MG63 (cell line): ENCODE measurements around the gene PALB2. TPM values are rescaled to one million over a fixed set of nuclear protein-coding genes. Genes with fewer than 3 reads are reported as not detected.

Experiments used
- DNase-seq: peaks from one replicate; pipeline ENCODE4 v3.0.0-alpha.2; 2020
- H3K27me3 ChIP-seq: fragments of 250-450 bp; sonication (Bioruptor Pico); 2 replicates; pipeline ENCODE4 v1.5.1; 2020; ENCODE audit warnings: mild to moderate bottlenecking, moderate library complexity
- H3K36me3 ChIP-seq: fragments of 250-450 bp; sonication (Bioruptor Pico); 2 replicates; pipeline ENCODE4 v1.5.1; 2020; ENCODE audit warnings: mild to moderate bottlenecking, moderate library complexity
- H3K4me3 ChIP-seq: fragments of 250-450 bp; sonication (Bioruptor Pico); 2 replicates; pipeline ENCODE4 v1.5.1; 2020; ENCODE audit warnings: mild to moderate bottlenecking, moderate library complexity
- H3K9me3 ChIP-seq: fragments of 250-450 bp; sonication (Bioruptor Pico); 2 replicates; pipeline ENCODE4 v1.5.1; 2020; ENCODE audit warnings: mild to moderate bottlenecking, moderate library complexity
- total RNA-seq: library from RNA; depleted of rRNA; stranded (reverse); fragments of >200 nt; shearing (Covaris generic); gene quantifications from 2 replicates; pipeline ENCODE4 v1.2.3, GENCODE V29; 2014; ENCODE audit warnings: low replicate concordance; rRNA removed

The PALB2 gene
- total RNA-seq, 1 experiment from 2014 or later = 15.4 TPM

GRCh38 chr16:23571895-23572294, 69.2 kb downstream of the PALB2 start:
- no peak for DNase-seq
- Histone ChIP-seq H3K36me3 (peaks cover 72% of the 10 kb centered on the region), H3K27me3 (no peaks in the 10 kb centered on the region), H3K9me3 (no peaks in the 10 kb centered on the region), H3K4me3 (no peak overlapping the region)

DNA sequence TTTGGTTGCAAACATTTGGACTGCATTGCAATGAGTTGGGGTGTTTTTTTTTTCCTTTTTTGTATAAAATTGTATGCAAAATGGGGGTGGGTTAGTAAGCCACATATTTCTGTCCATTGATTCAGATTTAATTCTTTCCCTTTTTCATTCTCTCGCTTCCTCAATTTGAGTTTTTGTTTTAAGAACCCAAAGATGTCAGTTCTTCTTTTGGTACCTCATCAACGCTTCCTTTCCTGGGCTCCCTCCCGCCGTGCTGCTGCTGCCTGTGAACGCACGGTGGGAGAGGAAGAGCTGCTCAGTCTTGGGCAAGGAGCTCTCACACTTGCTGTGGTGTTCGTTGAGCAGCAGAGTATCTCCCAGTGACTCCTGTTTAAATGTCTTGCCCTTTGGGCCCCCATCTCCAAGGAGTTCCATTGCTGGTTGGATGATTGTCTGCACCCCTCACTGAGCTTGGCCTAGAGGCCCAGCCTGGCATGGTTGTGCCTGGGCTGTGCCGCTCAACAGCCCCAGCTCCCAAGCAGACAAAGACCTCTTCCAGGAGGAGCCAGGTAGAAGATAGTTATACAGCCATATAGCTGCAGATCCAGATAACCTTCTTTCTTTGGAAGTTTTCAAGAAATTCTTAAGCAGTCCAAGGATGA, 70.0 kb downstream of the PALB2 start:
- Histone ChIP-seq H3K9me3 (no peaks in the 10 kb centered on the region), H3K36me3 (peaks cover 80% of the 10 kb centered on the region), H3K27me3 (no peaks in the 10 kb centered on the region), H3K4me3 (no peak overlapping the region)
- DNase-seq = no peak

DNA sequence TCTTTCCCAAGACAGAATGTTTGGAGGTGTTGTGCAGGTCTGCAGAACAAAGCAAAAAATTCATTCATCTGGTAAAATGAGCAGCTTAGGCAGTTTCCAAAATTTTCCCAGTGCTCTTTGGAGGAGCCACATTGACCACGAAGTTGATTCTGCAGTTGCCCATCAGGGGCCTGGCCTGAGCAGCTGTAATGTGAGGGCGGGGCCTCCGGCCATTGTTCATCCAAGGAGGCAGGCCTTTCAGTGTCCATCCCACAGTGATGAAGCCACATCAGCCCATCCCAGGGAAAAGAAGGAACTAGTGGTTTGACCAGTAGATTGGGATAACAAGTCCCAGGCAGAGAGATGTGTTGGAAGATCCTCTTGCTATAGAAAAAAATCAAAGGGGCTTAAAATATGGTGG, 73.5 kb downstream of the PALB2 start:
- Histone ChIP-seq H3K36me3 (peaks cover 91% of the 10 kb centered on the region), H3K4me3 (no peak overlapping the region), H3K27me3 (no peaks in the 10 kb centered on the region), H3K9me3 (no peaks in the 10 kb centered on the region)
- peak; percentile 11 for DNase-seq

DNA sequence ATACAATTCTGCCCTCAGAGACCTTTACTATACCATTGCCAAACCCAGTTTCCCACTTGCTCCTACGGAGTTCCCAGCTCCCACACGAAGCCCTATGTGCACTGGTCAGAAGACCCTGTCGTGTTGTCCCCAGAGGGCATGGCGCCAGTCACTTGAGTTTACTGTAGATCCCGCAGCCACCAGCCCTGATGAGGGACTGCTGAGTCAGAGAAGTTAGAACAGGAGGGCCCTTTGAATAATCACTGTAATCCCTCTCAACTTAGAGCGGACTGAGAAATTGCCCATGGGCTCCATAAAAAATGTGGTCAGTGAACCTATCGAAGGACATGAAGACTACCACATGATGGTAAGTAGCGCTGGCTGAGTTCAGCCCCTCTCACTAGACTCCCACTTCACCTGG, 74.4 kb downstream of the PALB2 start:
- H3K36me3 ChIP-seq = peaks cover 91% of the 10 kb centered on the region
- DNase-seq = no peak

DNA sequence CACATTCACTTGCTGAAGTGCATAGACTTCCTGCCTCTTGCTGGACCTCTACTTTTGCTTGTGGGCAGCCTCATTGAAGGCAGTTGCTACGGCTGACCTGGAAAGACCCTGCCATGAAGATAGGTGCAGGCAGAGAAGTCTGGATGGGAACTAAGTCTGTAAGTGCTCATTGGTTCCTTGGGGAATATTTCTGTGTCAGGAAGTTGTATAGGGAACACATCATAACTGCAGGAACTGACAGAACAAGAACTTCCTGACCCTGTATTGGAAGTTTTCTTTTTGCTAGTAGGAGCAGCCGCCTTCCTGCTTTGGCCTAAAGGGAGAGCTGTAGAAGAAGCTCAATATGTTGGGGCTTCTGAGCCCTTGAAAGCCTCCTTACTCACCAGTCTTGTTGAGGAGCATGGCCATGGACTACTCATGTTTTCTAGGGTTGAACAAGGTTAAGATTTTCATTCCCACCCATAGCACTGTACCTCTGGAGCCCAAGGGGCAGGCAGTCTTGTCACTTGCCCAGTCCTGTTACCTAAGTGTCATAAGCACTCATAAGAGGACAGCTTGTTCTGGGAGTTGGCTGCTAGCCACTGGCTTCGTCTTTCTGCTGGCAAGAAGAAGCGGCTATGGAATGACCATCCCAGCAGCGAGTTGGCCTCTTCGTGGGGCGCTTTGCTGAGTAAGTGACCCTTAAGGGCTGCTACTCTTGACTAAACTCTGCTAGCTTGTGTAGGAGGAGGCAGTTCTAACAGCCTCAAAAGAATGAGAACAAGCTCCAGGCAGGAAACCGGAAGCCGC, 76.3 kb downstream of the PALB2 start:
- DNase-seq = no peak
- Histone ChIP-seq H3K9me3 (no peaks in the 10 kb centered on the region), H3K36me3 (peaks cover 96% of the 10 kb centered on the region), H3K27me3 (no peaks in the 10 kb centered on the region), H3K4me3 (no peak overlapping the region)

More for the DNA sequence above, 74.4 kb downstream of the PALB2 start:
- no peak overlapping the region for H3K4me3 ChIP-seq
- H3K9me3 ChIP-seq = no peaks in the 10 kb centered on the region
- no peaks in the 10 kb centered on the region for H3K27me3 ChIP-seq

DNA sequence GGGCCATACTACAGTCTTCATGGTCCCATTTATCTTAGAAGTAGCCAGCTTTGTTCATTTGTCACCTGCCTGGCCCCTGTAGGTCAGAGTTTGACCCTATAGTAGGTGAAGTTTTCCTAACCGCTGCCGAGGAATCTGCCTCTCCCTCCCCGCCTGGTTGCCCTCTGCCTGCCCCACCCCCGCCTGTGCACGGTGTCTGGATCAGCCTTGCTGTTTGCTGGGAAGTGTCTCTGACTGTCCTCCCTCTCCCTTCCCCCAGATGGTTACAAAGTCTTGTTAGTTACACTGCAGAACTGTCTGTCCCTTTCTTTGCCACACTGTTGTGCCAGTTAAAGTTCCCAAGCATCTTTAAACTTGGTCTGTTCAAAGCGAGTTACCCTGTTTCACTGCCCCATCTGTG, 77.9 kb downstream of the PALB2 start:
- peaks cover 92% of the 10 kb centered on the region for H3K36me3 ChIP-seq
- H3K4me3 ChIP-seq = no peak overlapping the region
- no peak for DNase-seq
- H3K27me3 ChIP-seq = no peaks in the 10 kb centered on the region
- H3K9me3 ChIP-seq = no peaks in the 10 kb centered on the region

- Histone ChIP-seq H3K36me3 (peaks cover 89% of the 10 kb centered on the region), H3K9me3 (no peaks in the 10 kb centered on the region), H3K27me3 (no peaks in the 10 kb centered on the region), H3K4me3 (no peak overlapping the region)
- DNase-seq = no peak
Observed at GRCh38 chr16:23562505-23562904, 78.6 kb downstream of the PALB2 start.

DNA sequence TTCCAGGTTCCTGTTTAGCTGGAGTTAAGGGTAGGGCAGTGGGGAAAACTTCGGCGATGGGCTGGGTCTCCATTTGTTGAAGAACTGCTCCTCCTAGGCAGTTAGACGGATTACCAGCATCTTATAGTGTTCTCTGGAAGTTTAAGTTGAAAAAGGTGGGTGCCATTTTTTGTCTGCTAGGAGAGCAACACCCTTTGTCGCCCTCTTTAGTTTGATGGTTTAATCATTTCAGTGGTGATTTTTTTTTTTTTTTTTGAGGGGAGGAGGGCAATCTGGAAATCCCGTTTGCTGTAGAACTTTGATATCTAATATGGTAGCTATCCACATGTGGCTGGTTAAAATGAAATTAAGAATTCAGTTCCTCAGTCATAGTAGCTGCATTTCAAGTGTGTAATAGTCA, 79.5 kb downstream of the PALB2 start:
- Histone ChIP-seq H3K9me3 (no peaks in the 10 kb centered on the region), H3K36me3 (peaks cover 85% of the 10 kb centered on the region), H3K4me3 (no peak overlapping the region), H3K27me3 (no peaks in the 10 kb centered on the region)
- DNase-seq = no peak

DNA sequence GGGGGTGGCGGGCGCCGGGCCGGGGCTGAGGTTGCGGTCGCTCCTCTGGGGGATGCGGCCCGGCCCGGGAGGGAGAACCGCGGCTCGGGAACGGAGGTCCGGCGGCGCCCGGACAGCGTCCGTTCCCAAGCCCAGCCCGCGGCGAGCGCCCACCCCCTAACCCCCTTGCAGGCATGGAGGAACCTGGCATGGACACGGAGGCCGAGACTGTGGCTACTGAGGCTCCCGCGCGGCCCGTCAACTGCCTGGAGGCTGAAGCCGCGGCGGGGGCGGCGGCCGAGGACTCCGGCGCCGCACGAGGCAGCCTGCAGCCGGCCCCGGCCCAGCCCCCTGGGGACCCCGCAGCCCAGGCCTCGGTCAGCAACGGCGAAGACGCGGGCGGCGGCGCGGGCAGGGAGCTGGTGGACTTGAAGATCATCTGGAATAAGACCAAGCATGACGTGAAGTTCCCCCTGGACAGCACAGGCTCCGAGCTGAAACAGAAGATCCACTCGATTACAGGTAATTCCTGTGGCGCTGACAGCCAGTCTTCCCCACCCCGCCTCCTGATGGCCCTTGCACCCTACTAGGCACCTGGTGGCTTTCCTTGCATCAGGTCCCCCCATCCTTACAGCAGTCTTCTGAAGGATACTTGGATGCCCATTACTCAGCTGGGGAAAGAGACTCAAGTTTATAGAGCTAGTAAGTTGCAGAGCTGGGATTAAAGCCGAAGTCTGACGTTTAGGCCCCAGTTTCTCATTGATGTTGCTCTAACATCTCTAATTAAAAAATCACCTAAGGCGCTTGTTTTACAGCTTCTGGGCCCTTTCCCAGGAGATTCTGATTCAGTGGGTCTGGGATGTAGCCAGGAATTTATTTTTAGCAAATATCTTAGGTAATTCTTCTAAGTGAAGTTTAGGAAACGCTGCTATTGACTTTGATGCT, 83.1 kb downstream of the PALB2 start:
- peak overlapping the region; percentile 95 for H3K4me3 ChIP-seq
- no peaks in the 10 kb centered on the region for H3K9me3 ChIP-seq
- peak; percentile 37 for DNase-seq
- H3K27me3 ChIP-seq = no peaks in the 10 kb centered on the region
- H3K36me3 ChIP-seq = peaks cover 63% of the 10 kb centered on the region

- H3K4me3 ChIP-seq = peak within 1 kb of the TSS; percentile 95
- peaks cover 63% of the 10 kb centered on the region for H3K36me3 ChIP-seq
- H3K9me3 ChIP-seq = no peaks in the 10 kb centered on the region
- H3K27me3 ChIP-seq = no peaks in the 10 kb centered on the region
- DNase-seq = peak; percentile 99
Observed at GRCh38 chr16:23556881-23557778, 84.0 kb downstream of the PALB2 start, which contains the start of the genes EARS2 and UBFD1. Gene EARS2, minus strand, starts transcription at chr16:23557350. Its CDS starts 7 bp downstream, at chr16:23557343. Gene UBFD1, plus strand, starts transcription at chr16:23557727. Its CDS starts 16 bp downstream, at chr16:23557743.

GRCh38 chr16:23554536-23554935, 86.6 kb downstream of the PALB2 start:
- H3K4me3 ChIP-seq = no peak overlapping the region
- H3K9me3 ChIP-seq = no peaks in the 10 kb centered on the region

More at GRCh38 chr16:23554536-23554935, 86.6 kb downstream of the PALB2 start:
- DNase-seq = no peak
- peaks cover 60% of the 10 kb centered on the region for H3K36me3 ChIP-seq
- H3K27me3 ChIP-seq = no peaks in the 10 kb centered on the region

Other genes with a start within 250 kb of the PALB2 start
- 8.0 and 10.2 TPM in 2 replicates for gene COG7, start 188.1 kb downstream of the PALB2 start, total RNA-seq
- gene GGA2, start 130.8 kb downstream of the PALB2 start, total RNA-seq = 44.2 and 102 TPM in 2 replicates
- gene EARS2, start 84.0 kb downstream of the PALB2 start, total RNA-seq = 23.8 and 45.3 TPM in 2 replicates
- 59.3 and 59.9 TPM in 2 replicates for gene UBFD1, start 83.6 kb downstream of the PALB2 start, total RNA-seq
- gene NDUFAB1, start 45.0 kb downstream of the PALB2 start, total RNA-seq = 103 and 184 TPM in 2 replicates
- 96.7 and 108 TPM in 2 replicates for gene DCTN5, start 156 bp upstream of the PALB2 start, total RNA-seq
- gene PLK1, start 37.6 kb upstream of the PALB2 start, total RNA-seq = 38.0 and 39.7 TPM in 2 replicates
- gene ERN2, start 71.9 kb upstream of the PALB2 start, total RNA-seq = not detected in 2 replicates
- not detected in 2 replicates for gene CHP2, start 113.7 kb upstream of the PALB2 start, total RNA-seq
- 0.02 TPM in 1 of 2 replicates, not detected in the other for gene PRKCB, start 194.7 kb upstream of the PALB2 start, total RNA-seq